Uterus (tissue), 4 donors: ENCODE data around the gene PRDM15. TPM values are rescaled to one million over a fixed set of nuclear protein-coding genes. Genes with fewer than 3 reads are reported as not detected.

Experiments used
- DNase-seq, 2 donors: peaks; one replicate each; pipeline ENCODE4 v3.0.0-alpha.2; 2019 to 2020
- H3K27ac ChIP-seq, 2 donors: fragments of 200-600 bp; sonication (generic); 1 replicate in 1 of 2; 2 replicates in 1 of 2; pipeline ENCODE4 v1.5.1; 2016 to 2018
- H3K27me3 ChIP-seq, 2 donors: fragments of 200-600 bp; sonication (generic); one replicate each; pipeline ENCODE4 v1.5.1; 2018 to 2019; ENCODE audit warnings: control low read depth in 1 of 2
- H3K36me3 ChIP-seq, 2 donors: fragments of 200-600 bp; sonication (generic); one replicate each; pipeline ENCODE4 v1.5.1; 2019; ENCODE audit warnings: control low read depth in 1 of 2
- H3K4me1 ChIP-seq, 2 donors: fragments of 200-600 bp; sonication (generic); one replicate each; pipeline ENCODE4 v1.5.1; 2018 to 2019; ENCODE audit warnings: control low read depth in 1 of 2
- H3K4me3 ChIP-seq, 2 donors: fragments of 200-600 bp; sonication (generic); 1 replicate in 1 of 2; 2 replicates in 1 of 2; pipeline ENCODE4 v1.5.1; 2018 to 2019; ENCODE audit warnings: mild to moderate bottlenecking in 1 of 2
- H3K9me3 ChIP-seq, 2 donors: fragments of 200-600 bp; sonication (generic); one replicate each; pipeline ENCODE4 v1.5.1; 2019; ENCODE audit warnings: control low read depth in 1 of 2
- CTCF ChIP-seq, 4 experiments: fragments of 200-600 bp in 2 of 4; fragments of 450-650 bp in 2 of 4; sonication (generic) in 2 of 4; IDR thresholded peaks; one replicate each; pipeline ENCODE4 v1.5.1; 2016 to 2019; ENCODE audit warnings: antibody characterized with exemption in 4 of 4, mild to moderate bottlenecking in 2 of 4, moderate library complexity in 1 of 4
- POLR2A ChIP-seq, 2 donors: fragments of 450-650 bp; IDR thresholded peaks; one replicate each; pipeline ENCODE4 v1.6.1; 2016; ENCODE audit warnings: antibody characterized with exemption in 2 of 2, mild to moderate bottlenecking in 1 of 2, moderate library complexity in 1 of 2
- intact Hi-C: fragments of 100-400 bp; cut with DNase I; formaldehyde crosslinking; loops from one replicate; pipeline ENCODE4 v1.15.1; 2023; ENCODE audit warnings: low total_unique reads
- total RNA-seq, 4 donors: library from RNA; depleted of rRNA in 3 of 4; stranded (reverse); fragments of >200 nt in 3 of 4; gene quantifications; one replicate each; pipeline versions ENCODE4 v1.1.0 to v1.2.4, GENCODE V29; 2014 to 2023
- donor health status: DM: yes; HTN: yes; CAD: no.

PRDM15 gene
- total RNA-seq, 4 donors from 2014 or later: 5.9 to 11.0 (median 6.5) TPM

GRCh38 chr21:41880153-41880552 lies 1.0 kb upstream of the PRDM15 start:
- intact Hi-C loops: no loop called here
- DNase-seq: no peak
- Histone ChIP-seq H3K4me1 (peaks cover 0 to 8% of the 10 kb centered on the region in 2 donors), H3K4me3 (no peak overlapping the region), H3K36me3 (no peaks in the 10 kb centered on the region), H3K9me3 (no peaks in the 10 kb centered on the region), H3K27ac (peak overlapping the region in 1 of 2 donors; percentile 86), H3K27me3 (no peaks in the 10 kb centered on the region)
- no peak for TF ChIP-seq POLR2A (IDR thresholded peaks at IDR 0.05)

- Histone ChIP-seq H3K9me3 (no peaks in the 10 kb centered on the region), H3K27ac (peak overlapping the region; percentile 78 to 94), H3K27me3 (no peaks in the 10 kb centered on the region), H3K4me1 (peaks cover 0 to 8% of the 10 kb centered on the region in 2 donors), H3K4me3 (peak overlapping the region; percentile 72 to 89), H3K36me3 (no peaks in the 10 kb centered on the region)
- peak; percentile 79 to 81 for DNase-seq
- TF ChIP-seq POLR2A (IDR thresholded peaks at IDR 0.05): no peak
- TF ChIP-seq CTCF (IDR thresholded peaks at IDR 0.05): no peak
- intact Hi-C loops: loop anchor here (5.0 kb wide), 1 partner anchor 73 kb away; the partner anchor contains the start of gene C2CD2
Observed at GRCh38 chr21:41878831-41879189, 334 bp downstream of the PRDM15 start.

- Histone ChIP-seq H3K9me3 (no peaks in the 10 kb centered on the region), H3K36me3 (no peaks in the 10 kb centered on the region), H3K4me1 (peaks cover 0 to 8% of the 10 kb centered on the region in 2 donors), H3K4me3 (peak overlapping the region; percentile 72 to 89), H3K27ac (peak overlapping the region; percentile 78 to 94), H3K27me3 (no peaks in the 10 kb centered on the region)
- peak; percentile 37 to 40 for DNase-seq
- intact Hi-C loops: loop anchor here (5.0 kb wide), 1 partner anchor 74 kb away; the partner anchor contains the start of gene C2CD2
- TF ChIP-seq POLR2A (IDR thresholded peaks at IDR 0.05): no peak
- no peak for TF ChIP-seq CTCF (IDR thresholded peaks at IDR 0.05)
Observed at GRCh38 chr21:41877901-41878830, 978 bp downstream of the PRDM15 start.

- intact Hi-C loops: loop anchor here (5.0 kb wide), 1 partner anchor 75 kb away; the partner anchor contains the start of gene C2CD2
- Histone ChIP-seq H3K4me1 (peaks cover 0 to 8% of the 10 kb centered on the region in 2 donors), H3K36me3 (no peaks in the 10 kb centered on the region), H3K27me3 (no peaks in the 10 kb centered on the region), H3K4me3 (peak overlapping the region in 1 of 2 donors; percentile 89), H3K9me3 (no peaks in the 10 kb centered on the region), H3K27ac (peak overlapping the region; percentile 78 to 94)
- DNase-seq: no peak
- no peak for TF ChIP-seq POLR2A (IDR thresholded peaks at IDR 0.05)
- TF ChIP-seq CTCF (IDR thresholded peaks at IDR 0.05): no peak
Observed at GRCh38 chr21:41876928-41877652, 2.1 kb downstream of the PRDM15 start.

GRCh38 chr21:41876396-41876795 lies 2.7 kb downstream of the PRDM15 start:
- H3K9me3 ChIP-seq: no peaks in the 10 kb centered on the region
- H3K27ac ChIP-seq: no peak overlapping the region
- H3K4me1 ChIP-seq: peaks cover 0 to 8% of the 10 kb centered on the region in 2 donors
- no peaks in the 10 kb centered on the region for H3K36me3 ChIP-seq
- TF ChIP-seq CTCF (IDR thresholded peaks at IDR 0.05) (no peak), POLR2A (IDR thresholded peaks at IDR 0.05) (no peak)
- H3K27me3 ChIP-seq: no peaks in the 10 kb centered on the region
- intact Hi-C loops: loop anchor here (5.0 kb wide), 1 partner anchor 76 kb away; the partner anchor contains the start of gene C2CD2
- DNase-seq: no peak
- no peak overlapping the region for H3K4me3 ChIP-seq
